Keratinocyte (primary cell): ENCODE data around the gene RAB5A. TPM values are rescaled to one million over a fixed set of nuclear protein-coding genes. Genes with fewer than 3 reads are reported as not detected.

Experiments used
- DNase-seq: peaks from one replicate; pipeline ENCODE4 v3.0.0-alpha.2; 2011; ENCODE audit warnings: low read depth, missing footprints, low spot score
- FAIRE-seq: peaks from 2 replicates; lab custom pipeline; 2011; peaks lifted over from hg19 to GRCh38; lab: Jason Lieb, UNC
- H2AFZ ChIP-seq: 2 replicates; pipeline ENCODE4 v1.6.0; 2012; ENCODE audit warnings: low read length, control low read depth, inconsistent platforms; ENCODE audit not compliant: control insufficient read depth
- H3K27ac ChIP-seq: 2 replicates; pipeline ENCODE4 v1.5.1; 2011; ENCODE audit warnings: low read length; ENCODE audit not compliant: control insufficient read depth, insufficient read depth
- H3K27me3 ChIP-seq: 3 replicates; pipeline ENCODE4 v1.6.0; 2011; ENCODE audit warnings: low read length; ENCODE audit not compliant: control insufficient read depth, insufficient read depth; ENCODE audit errors: extremely low read depth
- H3K36me3 ChIP-seq, 2 experiments: 2 replicates in 1 of 2; 3 replicates in 1 of 2; pipeline ENCODE4 v1.5.1; 2011; ENCODE audit warnings: low read length in 2 of 2, mild to moderate bottlenecking in 1 of 2; ENCODE audit not compliant: control insufficient read depth in 2 of 2, insufficient read depth in 2 of 2; ENCODE audit errors: extremely low read depth in 1 of 2
- H3K4me1 ChIP-seq: 3 replicates; pipeline ENCODE4 v1.5.1; 2011; ENCODE audit warnings: low read length; ENCODE audit not compliant: control insufficient read depth, insufficient read depth; ENCODE audit errors: extremely low read depth
- H3K4me2 ChIP-seq: 3 replicates; pipeline ENCODE4 v1.6.0; 2011; ENCODE audit warnings: low read depth, low read length; ENCODE audit not compliant: control insufficient read depth, insufficient read depth; ENCODE audit errors: extremely low read depth
- H3K4me3 ChIP-seq, 3 experiments: fragments of 200-600 bp in 1 of 3; sonication (generic) in 1 of 3; 2 replicates in 2 of 3; 3 replicates in 1 of 3; pipeline ENCODE4 v1.5.1; 2011 to 2016; ENCODE audit warnings: low read length in 3 of 3, mild to moderate bottlenecking in 3 of 3, control low read depth in 2 of 3, inconsistent platforms in 1 of 3, low read depth in 1 of 3, mixed read lengths in 1 of 3, mixed run types in 1 of 3, moderate library complexity in 1 of 3; ENCODE audit not compliant: control insufficient read depth in 2 of 3, insufficient read depth in 2 of 3; ENCODE audit errors: extremely low read depth in 1 of 3
- H3K79me2 ChIP-seq: 2 replicates; pipeline ENCODE4 v1.6.0; 2012; ENCODE audit warnings: low read length; ENCODE audit not compliant: control insufficient read depth, insufficient read depth
- H3K9ac ChIP-seq: 3 replicates; pipeline ENCODE4 v1.6.0; 2011; ENCODE audit warnings: low read length; ENCODE audit not compliant: control insufficient read depth, insufficient read depth; ENCODE audit errors: extremely low read depth
- H3K9me1 ChIP-seq: 3 replicates; pipeline ENCODE4 v1.6.0; 2011; ENCODE audit warnings: low read length; ENCODE audit not compliant: control insufficient read depth, insufficient read depth; ENCODE audit errors: extremely low read depth
- H3K9me3 ChIP-seq: 2 replicates; pipeline ENCODE4 v1.5.1; 2012; ENCODE audit warnings: low read depth, low read length; ENCODE audit not compliant: control insufficient read depth
- H4K20me1 ChIP-seq: 3 replicates; pipeline ENCODE4 v1.6.0; 2011; ENCODE audit warnings: low read length; ENCODE audit not compliant: control insufficient read depth, insufficient read depth; ENCODE audit errors: extremely low read depth
- EZH2 ChIP-seq: IDR thresholded peaks from one replicate; pipeline ENCODE4 v1.6.1; 2012; ENCODE audit warnings: inconsistent platforms, mild to moderate bottlenecking, low read length, moderate library complexity
- dilution Hi-C: fragments of 300-500 bp; cut with MboI; formaldehyde crosslinking; loops from one replicate; pipeline ENCODE4 v1.7.0; 2020; ENCODE audit warnings: low sequenced_read_pairs; ENCODE audit not compliant: extremely low pct_ligation_motif_present
- polyA plus RNA-seq, 5 experiments: library from polyadenylated mRNA; depleted of rRNA in 3 of 5; stranded (reverse) in 3 of 5; stranded (forward) in 1 of 5; unstranded in 1 of 5; fragments of >200 nt; gene quantifications; 1 replicate in 1 of 5; 2 replicates in 3 of 5; 3 replicates in 1 of 5; pipeline versions ENCODE4 v1.2.1 to v1.2.3, GENCODE V29; 2011 to 2012; ENCODE audit warnings: missing spikeins in 2 of 5, low read depth in 1 of 5, low replicate concordance in 1 of 5
- TF ChIP-seq, protein P1 (sequence below), 3 experiments: IDR thresholded peaks in 1 of 3; conservative IDR thresholded peaks in 1 of 3; optimal IDR thresholded peaks in 1 of 3; 2 replicates in 2 of 3; 3 replicates in 1 of 3; pipeline versions ENCODE3 to v1.5.1; 2011; ENCODE audit warnings: low read length in 3 of 3, mild to moderate bottlenecking in 3 of 3, moderate library complexity in 2 of 3, control low read depth in 1 of 3, inconsistent platforms in 1 of 3; ENCODE audit not compliant: insufficient read depth in 2 of 3; ENCODE audit errors: extremely low read depth in 1 of 3

Gene RAB5A
- polyA plus RNA-seq, 1 donor (not counting 4 experiments of a cell fraction or from before 2014, with no cell fraction given): 60.5 TPM

DNA sequence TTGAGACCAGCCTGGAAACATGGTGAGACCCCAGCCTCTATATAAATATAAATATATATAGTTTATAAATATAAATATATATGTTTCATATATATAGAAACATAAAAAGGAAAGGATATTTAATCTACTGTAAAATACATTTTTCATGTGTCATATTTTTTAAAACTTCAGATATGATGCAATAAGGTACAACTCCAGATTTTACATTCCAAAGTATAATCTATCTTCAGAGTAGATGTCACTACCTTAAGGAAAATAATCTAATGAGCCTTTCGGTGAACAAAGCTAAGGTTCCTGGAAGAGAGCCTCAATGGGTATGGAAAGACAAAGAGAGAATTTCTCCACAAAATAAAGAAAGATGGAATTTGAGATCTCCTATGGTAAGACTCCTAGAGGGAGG, 29.7 kb upstream of the RAB5A start:
- Histone ChIP-seq H3K9me3 (no peaks in the 10 kb centered on the region), H3K4me3 (no peak overlapping the region), H4K20me1 (no peaks in the 10 kb centered on the region), H3K4me1 (no peaks in the 10 kb centered on the region), H3K27ac (no peak overlapping the region), H3K79me2 (no peaks in the 10 kb centered on the region), H3K9ac (no peak overlapping the region), H3K36me3 (no peaks in the 10 kb centered on the region), H3K9me1 (no peaks in the 10 kb centered on the region), H3K27me3 (no peaks in the 10 kb centered on the region), H3K4me2 (no peak overlapping the region), H2AFZ (no peak overlapping the region)
- DNase-seq: no peak
- FAIRE-seq: no peak
- dilution Hi-C loops: no loop called here
- TF ChIP-seq, protein P1, sequence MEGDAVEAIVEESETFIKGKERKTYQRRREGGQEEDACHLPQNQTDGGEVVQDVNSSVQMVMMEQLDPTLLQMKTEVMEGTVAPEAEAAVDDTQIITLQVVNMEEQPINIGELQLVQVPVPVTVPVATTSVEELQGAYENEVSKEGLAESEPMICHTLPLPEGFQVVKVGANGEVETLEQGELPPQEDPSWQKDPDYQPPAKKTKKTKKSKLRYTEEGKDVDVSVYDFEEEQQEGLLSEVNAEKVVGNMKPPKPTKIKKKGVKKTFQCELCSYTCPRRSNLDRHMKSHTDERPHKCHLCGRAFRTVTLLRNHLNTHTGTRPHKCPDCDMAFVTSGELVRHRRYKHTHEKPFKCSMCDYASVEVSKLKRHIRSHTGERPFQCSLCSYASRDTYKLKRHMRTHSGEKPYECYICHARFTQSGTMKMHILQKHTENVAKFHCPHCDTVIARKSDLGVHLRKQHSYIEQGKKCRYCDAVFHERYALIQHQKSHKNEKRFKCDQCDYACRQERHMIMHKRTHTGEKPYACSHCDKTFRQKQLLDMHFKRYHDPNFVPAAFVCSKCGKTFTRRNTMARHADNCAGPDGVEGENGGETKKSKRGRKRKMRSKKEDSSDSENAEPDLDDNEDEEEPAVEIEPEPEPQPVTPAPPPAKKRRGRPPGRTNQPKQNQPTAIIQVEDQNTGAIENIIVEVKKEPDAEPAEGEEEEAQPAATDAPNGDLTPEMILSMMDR (optimal IDR thresholded peaks at IDR 0.05 in 1 of 3, IDR thresholded peaks at IDR 0.05 in 1 of 3, conservative IDR thresholded peaks at IDR 0.05 in 1 of 3; ENCODE audit: extremely low read depth in 1 of 3, insufficient read depth in 2 of 3, low read length in 3 of 3): no peak
- TF ChIP-seq EZH2: no peak

DNA sequence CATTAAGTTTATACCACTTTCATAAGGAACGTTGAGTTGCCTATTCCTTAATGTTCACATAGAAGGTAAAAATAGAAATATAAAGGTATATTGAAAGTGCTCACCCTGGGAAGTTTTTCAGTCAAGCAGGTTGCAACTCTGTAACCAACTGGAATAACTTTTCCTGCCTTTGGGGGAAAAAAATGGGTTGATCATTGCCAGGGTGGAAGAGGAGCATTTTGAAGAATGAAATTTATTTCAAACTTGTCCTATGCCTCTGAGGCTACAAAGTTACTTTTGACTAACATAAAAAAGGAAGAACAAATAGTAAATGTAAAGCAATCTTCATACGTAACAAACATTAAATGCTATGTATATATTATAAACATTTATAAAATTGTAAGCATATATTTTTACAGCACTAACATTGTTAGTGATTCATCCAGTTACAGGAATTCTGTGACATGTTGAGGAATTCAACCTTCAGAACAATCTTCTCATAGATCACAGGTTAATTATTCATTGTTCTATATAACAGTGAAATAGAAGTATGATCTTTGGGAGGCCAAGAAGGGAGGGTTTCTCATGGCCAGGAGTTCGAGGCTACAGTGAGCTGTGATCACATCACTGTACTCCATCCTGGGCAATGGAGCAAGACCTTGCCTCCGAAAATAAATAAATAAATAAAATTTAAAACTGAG, 26.4 kb upstream of the RAB5A start:
- Histone ChIP-seq H3K9me1 (no peaks in the 10 kb centered on the region), H3K27me3 (no peaks in the 10 kb centered on the region), H3K79me2 (no peaks in the 10 kb centered on the region), H3K4me1 (no peaks in the 10 kb centered on the region), H3K9ac (no peak overlapping the region), H3K27ac (no peak overlapping the region), H3K4me3 (no peak overlapping the region), H3K9me3 (no peaks in the 10 kb centered on the region), H3K4me2 (no peak overlapping the region), H3K36me3 (no peaks in the 10 kb centered on the region), H2AFZ (no peak overlapping the region), H4K20me1 (no peaks in the 10 kb centered on the region)
- TF ChIP-seq, protein P1 (optimal IDR thresholded peaks at IDR 0.05 in 1 of 3, IDR thresholded peaks at IDR 0.05 in 1 of 3, conservative IDR thresholded peaks at IDR 0.05 in 1 of 3; ENCODE audit: extremely low read depth in 1 of 3, insufficient read depth in 2 of 3, low read length in 3 of 3): no peak
- no peak for TF ChIP-seq EZH2
- DNase-seq: no peak
- dilution Hi-C loops: no loop called here
- FAIRE-seq: no peak
